Daoy (cell line): Measurements from ENCODE around the gene NR6A1. TPM values are rescaled to one million over a fixed set of nuclear protein-coding genes. Genes with fewer than 3 reads are reported as not detected.
A peak's percentile ranks its signal among the peaks of the same experiment; 100 is the strongest.

Experiments used
- DNase-seq: peaks from one replicate; pipeline ENCODE4 v3.0.0-alpha.2; 2015; ENCODE audit warnings: low read depth
- total RNA-seq: library from RNA; depleted of rRNA; stranded (reverse); fragments of >200 nt; shearing (Covaris generic); gene quantifications from 2 replicates; pipeline ENCODE4 v1.2.3, GENCODE V29; 2014

NR6A1 gene
- total RNA-seq, 1 experiment from 2014 or later, result 5.1 TPM

GRCh38 chr9:124688238-124688904 is 82.7 kb downstream of the NR6A1 start:
- no peak for DNase-seq

GRCh38 chr9:124686918-124687317 is 84.2 kb downstream of the NR6A1 start:
- no peak for DNase-seq

- no peak for DNase-seq
Observed at GRCh38 chr9:124685217-124685616, 85.9 kb downstream of the NR6A1 start.

GRCh38 chr9:124684169-124684568 is 86.9 kb downstream of the NR6A1 start:
- DNase-seq, result no peak

- DNase-seq, result no peak
Observed at GRCh38 chr9:124683043-124683442, 88.1 kb downstream of the NR6A1 start.

GRCh38 chr9:124680714-124681390 is 90.3 kb downstream of the NR6A1 start:
- DNase-seq, result no peak

DNA sequence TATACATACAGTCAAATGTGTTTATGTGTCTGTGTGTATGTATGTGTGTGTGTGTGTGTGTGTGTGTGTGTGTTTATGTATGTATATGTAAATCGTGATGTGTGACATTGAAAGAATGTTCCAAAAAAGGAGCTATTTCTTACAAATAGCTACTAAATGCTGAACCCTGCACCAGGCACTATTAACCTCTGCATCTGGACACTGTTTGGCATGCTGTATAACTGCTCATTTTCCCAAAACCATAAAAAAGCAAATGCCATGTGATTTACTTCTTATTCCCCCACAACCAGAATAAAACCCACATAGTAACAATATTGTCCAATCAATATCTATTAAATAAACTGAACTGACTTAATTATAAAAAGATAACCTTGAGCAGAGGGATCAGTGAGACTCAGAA is 91.1 kb downstream of the NR6A1 start:
- no peak for DNase-seq

- DNase-seq, result no peak
Observed at GRCh38 chr9:124676159-124676551, 95.0 kb downstream of the NR6A1 start.

DNA sequence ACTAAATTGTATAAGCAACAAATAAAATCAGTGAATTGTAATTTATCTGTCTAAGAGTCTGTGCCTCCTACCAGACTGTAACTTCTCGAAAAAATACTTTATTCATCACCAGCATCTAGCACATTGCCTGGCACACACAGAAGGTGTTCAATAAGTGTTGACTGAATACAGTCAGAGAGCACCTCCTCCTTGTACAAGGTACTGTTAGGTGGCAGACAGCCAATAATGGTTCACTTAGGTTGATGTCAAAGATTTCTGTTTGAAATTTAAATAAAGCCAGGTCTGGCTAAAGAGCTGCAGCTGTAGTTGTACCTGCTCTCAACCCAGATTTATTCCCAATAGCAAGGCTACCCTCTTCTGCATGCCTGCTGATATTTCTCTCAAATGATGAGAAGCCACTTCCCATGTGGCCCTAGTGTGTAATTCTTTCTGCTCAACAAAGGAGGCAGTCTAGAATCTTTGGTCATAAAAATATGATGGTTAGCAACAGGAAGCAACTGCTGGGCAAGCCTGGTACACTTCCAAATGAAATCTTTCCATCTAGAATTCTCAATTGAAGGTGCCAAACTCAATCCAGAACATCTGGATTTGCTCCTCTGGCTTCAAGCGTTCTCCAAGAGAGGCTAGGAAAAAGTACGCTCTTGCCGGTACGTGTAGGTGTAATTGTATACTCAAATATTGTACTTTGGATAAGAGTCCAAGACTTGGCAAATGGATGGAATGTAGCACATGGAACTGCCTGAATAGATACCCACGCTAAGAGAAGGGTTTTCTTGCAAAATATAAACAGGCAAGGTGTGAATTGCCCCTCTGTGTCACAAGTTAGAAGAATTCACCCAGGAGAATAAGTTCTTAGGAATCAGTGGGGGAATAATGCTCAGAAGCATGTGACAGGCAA is 95.6 kb downstream of the NR6A1 start:
- DNase-seq, result no peak

GRCh38 chr9:124674651-124675050 is 96.5 kb downstream of the NR6A1 start:
- DNase-seq, result no peak

- peak; percentile 48 for DNase-seq
Observed at GRCh38 chr9:124673063-124673462, 98.0 kb downstream of the NR6A1 start.

GRCh38 chr9:124671861-124672260 is 99.2 kb downstream of the NR6A1 start:
- DNase-seq, result no peak

- no peak for DNase-seq
Observed at GRCh38 chr9:124666642-124667041, 104.5 kb downstream of the NR6A1 start.

DNA sequence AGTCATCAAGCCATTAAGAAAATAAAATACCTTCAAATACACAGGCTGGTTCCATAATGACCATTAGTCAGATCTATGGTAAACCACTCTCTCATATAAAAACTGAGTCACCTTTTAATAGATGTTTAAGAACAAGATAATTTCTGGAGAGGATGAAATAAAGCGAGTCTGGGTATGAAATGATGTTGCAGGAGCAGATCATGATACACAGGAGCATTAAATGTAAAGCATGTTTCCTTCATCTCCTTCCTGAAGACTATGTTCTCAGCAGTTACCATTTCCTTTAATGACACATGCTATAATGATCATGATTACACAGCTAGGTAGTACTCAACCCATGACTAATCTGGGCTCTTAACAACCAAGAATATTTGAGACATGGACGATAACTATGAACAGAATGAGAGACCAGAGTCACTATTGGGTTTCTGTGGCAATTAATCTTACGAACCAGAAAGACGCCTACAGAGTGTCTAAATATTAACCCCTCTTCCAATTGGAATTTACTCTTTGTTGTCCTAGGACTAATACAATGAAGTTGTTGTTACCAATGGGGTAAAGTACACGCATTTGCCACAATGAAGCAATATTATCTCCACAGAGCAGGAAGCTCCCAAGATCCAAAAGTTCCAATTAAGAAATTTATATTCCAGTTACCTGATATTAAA is 105.6 kb downstream of the NR6A1 start:
- DNase-seq, result peak; percentile 79

DNA sequence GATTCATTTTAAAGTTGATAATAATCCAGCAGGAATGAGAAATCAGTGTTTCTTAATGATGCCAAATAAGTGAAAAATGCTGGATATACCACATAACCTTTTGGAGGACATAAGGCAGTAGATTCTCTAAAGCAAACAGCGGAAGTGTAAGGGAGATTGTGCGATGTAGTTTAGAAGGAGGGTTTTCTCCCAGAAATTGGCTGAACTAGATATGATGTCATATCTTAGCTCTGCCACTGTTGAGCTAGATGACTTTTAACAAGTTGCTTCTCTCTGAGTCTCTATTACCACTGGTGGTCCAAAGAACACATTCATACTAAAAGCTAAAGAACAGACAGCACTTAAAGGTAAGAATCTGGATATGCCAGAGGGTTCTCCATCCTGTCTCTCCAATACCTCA is 107.0 kb downstream of the NR6A1 start:
- DNase-seq, result no peak

DNA sequence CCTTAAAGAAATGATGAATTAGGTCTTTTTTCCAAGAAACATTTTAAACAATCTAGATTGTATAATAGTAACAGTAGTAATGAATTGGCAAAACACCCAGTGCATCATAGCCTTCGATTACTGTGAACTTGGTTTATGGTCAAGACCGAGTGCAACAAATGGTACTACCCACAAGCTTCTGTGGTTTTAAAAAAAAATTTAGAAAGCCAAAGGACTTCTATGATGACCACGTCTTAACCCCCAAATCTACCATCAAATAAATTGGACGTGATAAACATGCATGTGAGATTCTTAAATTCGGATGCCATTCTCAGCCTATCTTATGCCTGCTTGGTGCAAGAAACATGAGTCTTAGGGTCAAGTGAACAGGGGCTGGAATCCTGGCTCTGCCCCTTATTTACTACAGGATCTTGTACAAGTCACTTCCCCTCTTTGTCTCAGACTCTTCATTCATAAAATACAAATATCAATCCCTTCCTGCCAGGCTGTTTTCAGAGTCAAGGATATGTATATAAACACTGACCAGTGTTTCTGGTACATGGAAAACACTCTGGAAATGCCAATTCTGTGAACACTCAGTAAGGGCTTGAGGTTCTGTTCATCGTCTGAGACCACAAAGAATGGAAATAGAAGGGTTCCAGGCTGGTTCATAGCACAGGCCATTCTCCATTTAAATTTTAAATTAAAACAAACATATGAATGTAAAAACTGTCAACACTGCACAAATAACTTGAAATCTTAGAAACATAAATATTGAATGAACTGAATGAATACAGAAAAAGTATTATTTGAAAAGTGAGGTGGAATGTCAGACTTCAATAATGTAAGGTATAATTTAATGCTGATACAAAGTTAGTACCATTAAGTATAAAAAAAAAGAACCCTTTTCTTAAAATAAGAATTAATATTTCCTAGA is 107.8 kb downstream of the NR6A1 start:
- DNase-seq, result no peak

DNA sequence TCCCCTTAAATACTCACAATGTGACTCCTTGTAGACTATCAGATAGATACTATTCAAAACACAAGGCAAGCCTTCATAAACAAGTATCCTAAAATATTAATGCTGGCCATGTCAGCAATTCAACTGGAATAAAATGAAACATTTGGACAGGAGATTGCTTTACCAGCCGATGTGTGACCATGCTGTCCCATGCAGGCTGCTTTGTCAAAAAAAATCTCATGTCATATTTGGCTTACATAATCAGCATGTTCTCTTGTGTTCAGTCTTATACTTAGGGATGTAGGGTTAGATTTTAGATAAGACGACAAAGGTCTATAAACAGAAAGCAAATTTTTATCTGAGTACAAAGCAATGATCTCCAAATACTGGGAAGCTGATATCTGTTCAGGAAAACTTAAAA is 108.5 kb downstream of the NR6A1 start:
- DNase-seq, result no peak

DNA sequence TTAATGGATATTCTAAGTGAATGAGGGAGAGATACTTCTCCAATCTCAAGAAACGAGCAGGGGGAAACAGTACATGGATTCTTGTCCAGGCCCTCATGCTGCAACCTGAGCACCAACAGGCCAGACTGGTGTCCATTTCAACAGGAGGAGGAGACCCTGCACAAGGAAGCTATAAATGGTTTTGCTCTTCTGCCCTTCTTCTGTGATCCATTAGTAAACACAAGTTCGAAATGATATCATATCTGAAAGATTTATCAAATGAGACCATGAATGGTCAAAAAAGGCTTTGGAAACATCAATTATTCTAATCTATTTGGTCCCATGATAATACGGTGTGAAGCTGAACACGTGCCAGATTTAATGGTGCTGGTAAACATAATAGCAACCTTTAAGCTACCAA is 109.8 kb downstream of the NR6A1 start:
- DNase-seq, result peak; percentile 41

DNA sequence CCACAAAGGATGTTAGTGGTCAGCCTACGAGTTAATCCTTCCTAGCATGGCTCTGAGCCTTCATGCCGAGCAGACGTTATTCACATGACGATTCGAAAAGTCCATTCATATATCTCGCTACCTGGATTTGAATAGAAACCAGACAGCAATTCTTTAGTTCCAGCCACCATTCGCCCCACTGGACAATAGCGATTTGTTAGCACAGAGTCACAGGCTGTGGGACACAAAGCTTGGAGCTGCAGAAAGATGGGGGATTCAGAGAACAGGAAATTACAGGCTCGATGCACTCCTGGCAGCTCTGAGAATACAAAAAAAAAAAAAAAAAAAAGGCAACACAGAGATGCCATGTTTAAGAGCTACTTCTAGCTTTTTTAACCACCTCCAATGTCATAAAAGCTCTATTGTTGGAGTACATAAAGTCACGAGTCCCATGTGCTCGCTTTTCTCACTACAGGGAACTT is 110.7 kb downstream of the NR6A1 start:
- peak; percentile 86 for DNase-seq

- DNase-seq, result peak; percentile 99
Observed at GRCh38 chr9:124659099-124659659, 111.9 kb downstream of the NR6A1 start.
